Measurements from ENCODE around the gene NAP1L1. TPM values are rescaled to one million over a fixed set of nuclear protein-coding genes. Genes with fewer than 3 reads are reported as not detected.

The NAP1L1 gene
- total RNA-seq, 1 donor from 2014 or later: 473 TPM

DNA sequence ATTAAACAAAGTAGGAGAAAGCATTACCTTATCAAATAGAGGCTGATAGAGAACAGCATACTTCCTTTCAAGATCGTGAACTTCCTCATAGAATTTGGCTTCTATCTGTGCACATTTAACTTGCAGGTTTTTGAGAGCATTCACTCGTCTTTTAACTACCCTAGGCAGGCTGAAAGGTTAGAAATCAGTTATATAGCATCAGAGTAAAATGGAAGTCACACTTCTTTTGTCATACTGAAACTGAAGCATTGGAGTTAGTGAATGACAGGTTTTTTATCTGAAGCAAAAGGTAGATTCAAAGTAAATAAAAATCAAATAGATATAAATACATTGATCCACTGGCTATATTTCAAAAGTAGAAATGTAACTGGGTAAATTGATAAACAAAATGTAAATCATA is 24.4 kb downstream of the NAP1L1 start:
- TF ChIP-seq, protein P1, sequence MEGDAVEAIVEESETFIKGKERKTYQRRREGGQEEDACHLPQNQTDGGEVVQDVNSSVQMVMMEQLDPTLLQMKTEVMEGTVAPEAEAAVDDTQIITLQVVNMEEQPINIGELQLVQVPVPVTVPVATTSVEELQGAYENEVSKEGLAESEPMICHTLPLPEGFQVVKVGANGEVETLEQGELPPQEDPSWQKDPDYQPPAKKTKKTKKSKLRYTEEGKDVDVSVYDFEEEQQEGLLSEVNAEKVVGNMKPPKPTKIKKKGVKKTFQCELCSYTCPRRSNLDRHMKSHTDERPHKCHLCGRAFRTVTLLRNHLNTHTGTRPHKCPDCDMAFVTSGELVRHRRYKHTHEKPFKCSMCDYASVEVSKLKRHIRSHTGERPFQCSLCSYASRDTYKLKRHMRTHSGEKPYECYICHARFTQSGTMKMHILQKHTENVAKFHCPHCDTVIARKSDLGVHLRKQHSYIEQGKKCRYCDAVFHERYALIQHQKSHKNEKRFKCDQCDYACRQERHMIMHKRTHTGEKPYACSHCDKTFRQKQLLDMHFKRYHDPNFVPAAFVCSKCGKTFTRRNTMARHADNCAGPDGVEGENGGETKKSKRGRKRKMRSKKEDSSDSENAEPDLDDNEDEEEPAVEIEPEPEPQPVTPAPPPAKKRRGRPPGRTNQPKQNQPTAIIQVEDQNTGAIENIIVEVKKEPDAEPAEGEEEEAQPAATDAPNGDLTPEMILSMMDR (conservative IDR thresholded peaks at IDR 0.05; ENCODE audit: low read depth, low read length): no peak
- DNase-seq (ENCODE audit: low read depth): no peak

DNA sequence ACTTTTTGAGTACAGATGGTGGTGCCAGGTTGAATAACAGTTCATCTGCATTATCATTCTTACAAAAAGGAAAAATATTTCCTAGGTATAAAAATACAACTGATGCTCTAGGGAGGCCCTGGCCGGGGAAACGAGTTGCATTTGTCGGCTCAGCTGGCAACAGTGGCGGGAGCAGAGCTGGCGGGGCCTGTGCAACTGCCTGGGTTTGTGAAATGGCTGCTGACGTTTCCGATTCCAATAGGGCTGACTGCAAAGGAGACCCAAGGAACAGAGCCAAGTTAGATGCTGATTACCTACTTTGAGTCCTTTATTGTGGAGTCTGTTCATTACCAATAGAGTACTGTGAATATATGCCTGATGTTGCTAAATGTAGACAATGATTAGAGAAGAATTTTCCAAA is 27.2 kb downstream of the NAP1L1 start:
- TF ChIP-seq, protein P1 (conservative IDR thresholded peaks at IDR 0.05; ENCODE audit: low read depth, low read length): no peak
- DNase-seq (ENCODE audit: low read depth): no peak
- no peak overlapping the region for H3K4me3 ChIP-seq (ENCODE audit: low read depth, low read length)

More for the DNA sequence above, 24.4 kb downstream of the NAP1L1 start:
- no peak overlapping the region for H3K4me3 ChIP-seq (ENCODE audit: low read depth, low read length)

DNA sequence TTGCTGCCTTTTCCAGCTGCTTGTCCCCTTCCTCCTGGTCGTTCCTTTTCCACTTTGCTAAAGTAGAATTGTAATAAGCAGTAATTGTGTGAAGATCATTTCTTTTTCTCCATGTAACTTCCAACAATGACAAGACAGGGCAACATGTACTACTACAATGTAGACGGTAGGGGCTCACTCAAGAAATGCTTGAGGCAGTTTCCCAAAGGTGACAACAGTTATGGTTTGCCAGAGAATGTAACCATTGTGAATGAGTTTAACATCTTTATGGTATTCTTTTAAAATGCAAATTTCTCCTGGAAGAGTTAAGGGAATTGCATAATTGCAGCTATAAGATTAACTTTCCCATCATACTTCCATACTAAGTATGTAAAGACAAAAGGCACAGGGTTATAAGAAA is 29.1 kb downstream of the NAP1L1 start:
- DNase-seq (ENCODE audit: low read depth): no peak
- TF ChIP-seq, protein P1 (conservative IDR thresholded peaks at IDR 0.05; ENCODE audit: low read depth, low read length): no peak
- no peak overlapping the region for H3K4me3 ChIP-seq (ENCODE audit: low read depth, low read length)

DNA sequence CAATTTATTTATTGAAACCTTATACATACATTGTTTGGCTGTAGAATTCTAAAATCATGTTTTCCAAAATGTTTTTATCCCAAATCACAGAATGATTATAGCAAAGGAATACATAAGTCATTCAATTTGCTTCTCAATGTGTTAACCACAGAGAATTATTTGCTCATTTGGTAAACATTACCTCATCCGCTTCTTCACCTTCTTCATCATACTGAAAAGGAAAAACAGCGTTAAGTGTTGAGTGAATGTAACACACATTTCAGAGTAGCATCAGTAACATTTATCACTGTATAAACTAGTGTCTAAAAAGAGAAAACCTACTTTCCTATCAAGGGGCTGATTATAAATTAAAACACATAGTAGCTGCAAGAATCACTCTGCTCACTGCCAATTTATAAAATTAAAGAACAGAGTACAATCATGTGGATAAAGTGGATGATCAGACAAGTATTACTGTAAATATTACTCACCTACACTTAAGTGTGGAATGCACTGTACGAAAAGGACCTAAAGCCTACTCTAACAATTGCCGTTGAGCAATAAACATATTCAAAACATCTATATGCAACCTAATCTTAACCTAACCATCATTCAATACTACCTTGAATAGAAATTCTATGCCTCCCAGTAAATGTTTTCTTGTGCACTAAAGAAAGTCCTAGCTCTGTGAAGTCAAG is 34.8 kb downstream of the NAP1L1 start:
- no peak overlapping the region for H3K4me3 ChIP-seq (ENCODE audit: low read depth, low read length)
- TF ChIP-seq, protein P1 (conservative IDR thresholded peaks at IDR 0.05; ENCODE audit: low read depth, low read length): no peak
- DNase-seq (ENCODE audit: low read depth): no peak

DNA sequence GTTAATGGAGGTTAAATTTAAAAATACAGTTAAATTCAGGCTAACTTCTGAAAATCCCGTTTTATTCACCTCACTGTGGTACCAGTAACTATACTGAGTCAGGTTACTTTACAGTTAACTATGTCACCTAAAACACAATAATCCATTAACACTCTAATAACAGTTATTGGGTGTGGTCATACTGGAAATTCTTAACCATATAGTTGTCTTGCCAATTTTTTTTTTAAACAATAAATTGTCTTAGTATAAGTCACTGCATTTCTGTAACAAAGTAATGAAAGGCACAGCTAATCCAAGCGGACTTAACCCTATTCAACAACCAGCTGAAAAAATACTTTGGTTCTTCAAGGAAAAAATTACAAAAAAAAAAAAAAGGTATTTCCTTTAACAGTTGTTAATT is 36.7 kb downstream of the NAP1L1 start:
- DNase-seq (ENCODE audit: low read depth): no peak
- TF ChIP-seq, protein P1 (conservative IDR thresholded peaks at IDR 0.05; ENCODE audit: low read depth, low read length): no peak

DNA sequence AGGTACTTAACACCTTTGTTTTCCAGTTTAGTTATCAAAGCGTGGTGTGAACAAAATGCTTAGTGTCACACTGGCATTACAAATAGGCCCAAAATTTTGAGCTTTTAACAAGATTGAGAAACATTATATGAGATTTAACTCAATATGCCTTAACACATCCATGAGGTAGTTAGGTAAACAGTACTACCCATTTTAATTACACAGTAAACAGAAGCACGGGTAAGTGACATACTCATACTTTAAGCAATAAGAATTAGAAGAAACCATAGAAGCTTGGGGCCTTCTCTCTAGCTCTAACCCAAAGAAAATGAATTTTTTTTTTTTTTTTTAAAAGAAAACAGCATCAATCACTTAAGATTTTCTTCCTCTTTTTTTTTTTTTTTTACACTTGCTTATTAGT is 37.4 kb downstream of the NAP1L1 start:
- no peak for DNase-seq (ENCODE audit: low read depth)
- TF ChIP-seq, protein P1 (conservative IDR thresholded peaks at IDR 0.05; ENCODE audit: low read depth, low read length): no peak
- no peak overlapping the region for H3K4me3 ChIP-seq (ENCODE audit: low read depth, low read length)

More for the DNA sequence above, 36.7 kb downstream of the NAP1L1 start:
- no peak overlapping the region for H3K4me3 ChIP-seq (ENCODE audit: low read depth, low read length)

DNA sequence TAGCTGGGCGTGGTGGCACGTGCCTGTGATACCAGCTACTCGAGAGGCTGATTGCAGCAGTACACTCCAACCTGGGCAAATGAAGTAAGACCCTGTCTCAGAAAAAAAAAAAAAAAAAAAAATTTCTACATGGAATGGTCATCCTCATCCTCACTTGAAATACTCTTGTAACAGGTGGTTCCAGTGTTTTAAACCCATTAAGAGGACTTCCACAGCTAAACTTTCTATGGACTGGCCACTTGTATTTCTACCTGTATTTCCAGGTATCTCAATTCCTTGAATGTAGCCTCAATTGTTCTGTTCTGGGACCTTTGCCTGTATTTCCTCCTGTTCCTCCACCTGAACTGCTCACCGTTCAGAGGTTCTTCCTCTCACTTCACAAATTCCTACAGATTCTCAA is 41.1 kb downstream of the NAP1L1 start:
- no peak overlapping the region for H3K4me3 ChIP-seq (ENCODE audit: low read depth, low read length)
- TF ChIP-seq, protein P1 (conservative IDR thresholded peaks at IDR 0.05; ENCODE audit: low read depth, low read length): no peak
- DNase-seq (ENCODE audit: low read depth): no peak
